Measurements from ENCODE around the gene RBM12. TPM values are rescaled to one million over a fixed set of nuclear protein-coding genes. Genes with fewer than 3 reads are reported as not detected.

RBM12 gene
- polyA plus RNA-seq, 5 donors = 70.9 to 106 (median 88.4) TPM

GRCh38 chr20:35600993-35601973 lies 63.4 kb downstream of the RBM12 start:
- peak; percentile 71 to 74 for DNase-seq

- DNase-seq = no peak
Measured at GRCh38 chr20:35600176-35600992, 64.3 kb downstream of the RBM12 start.

GRCh38 chr20:35599776-35600120 lies 65.0 kb downstream of the RBM12 start:
- DNase-seq = no peak

Other genes starting within 250 kb of the RBM12 start
- gene GDF5, start 226.7 kb downstream of the RBM12 start, polyA plus RNA-seq (ENCODE audit: insufficient read depth in 1 of 5, insufficient read length in 5 of 5, low replicate concordance in 1 of 5) = under 1 TPM; 0.50 to 0.94 (median 0.72) TPM
- gene CEP250, start 209.3 kb downstream of the RBM12 start, polyA plus RNA-seq (ENCODE audit: insufficient read depth in 1 of 5, insufficient read length in 5 of 5, low replicate concordance in 1 of 5) = 10 to 100 TPM; 49.0 to 68.7 (median 63.3) TPM
- gene C20orf173, start 135.2 kb downstream of the RBM12 start, polyA plus RNA-seq (ENCODE audit: insufficient read depth in 1 of 5, insufficient read length in 5 of 5, low replicate concordance in 1 of 5) = not detected
- 100 to 1,000 TPM; 300 to 394 (median 370) TPM for gene ERGIC3, start 122.8 kb downstream of the RBM12 start, polyA plus RNA-seq (ENCODE audit: insufficient read depth in 1 of 5, insufficient read length in 5 of 5, low replicate concordance in 1 of 5)
- 1 to 10 TPM in 4 of 5 donors, under 1 TPM in 1; 0.76 to 2.1 (median 1.9) TPM for gene SPAG4, start 49.1 kb downstream of the RBM12 start, polyA plus RNA-seq (ENCODE audit: insufficient read depth in 1 of 5, insufficient read length in 5 of 5, low replicate concordance in 1 of 5)
- gene CPNE1, start within 50 bp of the RBM12 start, polyA plus RNA-seq (ENCODE audit: insufficient read depth in 1 of 5, insufficient read length in 5 of 5, low replicate concordance in 1 of 5) = 100 to 1,000 TPM; 140 to 259 (median 202) TPM
- 10 to 100 TPM; 18.6 to 20.1 (median 19.3) TPM for gene NFS1, start 34.5 kb upstream of the RBM12 start, polyA plus RNA-seq (ENCODE audit: insufficient read depth in 1 of 5, insufficient read length in 5 of 5, low replicate concordance in 1 of 5)
- 100 to 1,000 TPM in 1 of 5 donors, 10 to 100 TPM in 4; 41.5 to 115 (median 62.7) TPM for gene ROMO1, start 34.5 kb upstream of the RBM12 start, polyA plus RNA-seq (ENCODE audit: insufficient read depth in 1 of 5, insufficient read length in 5 of 5, low replicate concordance in 1 of 5)
- gene RBM39, start 77.4 kb upstream of the RBM12 start, polyA plus RNA-seq (ENCODE audit: insufficient read depth in 1 of 5, insufficient read length in 5 of 5, low replicate concordance in 1 of 5) = 100 to 1,000 TPM; 502 to 797 (median 733) TPM
- 10 to 100 TPM; 31.2 to 52.6 (median 41.9) TPM for gene PHF20, start 107.1 kb upstream of the RBM12 start, polyA plus RNA-seq (ENCODE audit: insufficient read depth in 1 of 5, insufficient read length in 5 of 5, low replicate concordance in 1 of 5)